Kidney tubule cell (primary cell): ENCODE measurements around the gene NSUN3.

ENCODE experiments used
- DNase-seq: peaks from one replicate; pipeline ENCODE4 v3.0.0-alpha.2; 2018; ENCODE audit warnings: low spot score

Gene NSUN3

DNA sequence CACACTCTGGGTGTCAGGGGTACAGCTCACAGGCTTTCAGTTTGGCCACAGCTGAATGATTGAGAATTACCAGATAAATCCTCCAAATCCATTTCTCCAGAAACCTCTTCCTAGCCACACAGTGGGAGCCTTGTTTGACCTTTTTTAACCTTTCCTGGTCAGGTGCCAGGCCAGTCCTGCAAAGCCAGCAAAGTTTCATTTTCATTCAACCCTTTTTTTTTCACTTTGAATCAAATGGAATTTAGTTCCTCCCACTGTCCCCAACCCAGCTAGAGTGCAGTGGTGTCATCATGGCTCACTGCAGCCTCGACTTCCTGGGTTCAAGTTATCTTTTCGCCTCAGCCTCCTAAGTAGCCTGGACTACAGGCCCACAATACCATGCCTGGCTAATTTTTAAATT, 67.8 kb downstream of the NSUN3 start:
- no peak for DNase-seq

DNA sequence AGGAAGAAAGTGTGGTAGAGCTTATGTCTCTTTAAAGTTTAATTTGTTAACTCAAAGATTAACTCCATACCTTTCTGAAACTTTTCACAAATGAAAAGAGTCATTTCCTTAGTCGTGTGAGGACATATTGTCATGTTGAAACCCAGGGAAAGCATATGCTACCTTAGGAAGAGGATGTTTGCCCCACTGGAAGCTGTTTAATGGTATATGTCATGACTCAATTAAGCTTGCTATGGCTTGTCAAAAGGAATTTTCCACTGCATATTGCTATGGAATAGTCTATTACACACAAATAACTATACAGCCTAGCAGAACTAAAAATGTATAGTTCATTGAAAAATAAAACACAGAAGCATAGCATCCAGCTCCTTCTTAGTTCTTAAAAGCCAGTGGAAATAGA, 69.9 kb downstream of the NSUN3 start:
- no peak for DNase-seq

DNA sequence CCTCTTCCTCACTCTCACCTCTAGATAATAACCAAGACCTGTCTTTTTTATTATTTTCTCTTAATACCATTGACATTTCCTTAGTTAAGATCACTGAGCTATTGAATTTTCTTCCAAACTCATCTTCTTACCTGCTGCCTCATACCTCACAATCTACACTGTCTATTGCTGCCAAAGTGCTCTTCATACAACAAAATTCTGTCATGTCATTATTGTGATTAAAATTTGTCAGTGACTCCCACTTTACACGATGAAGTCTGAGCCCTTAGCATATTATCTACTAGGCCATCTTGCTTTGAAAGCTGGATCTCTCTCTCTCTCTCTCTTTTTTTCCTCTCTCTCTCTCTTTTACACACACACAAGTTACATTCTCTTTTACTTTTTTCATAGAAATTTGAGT, 73.3 kb downstream of the NSUN3 start:
- no peak for DNase-seq

DNA sequence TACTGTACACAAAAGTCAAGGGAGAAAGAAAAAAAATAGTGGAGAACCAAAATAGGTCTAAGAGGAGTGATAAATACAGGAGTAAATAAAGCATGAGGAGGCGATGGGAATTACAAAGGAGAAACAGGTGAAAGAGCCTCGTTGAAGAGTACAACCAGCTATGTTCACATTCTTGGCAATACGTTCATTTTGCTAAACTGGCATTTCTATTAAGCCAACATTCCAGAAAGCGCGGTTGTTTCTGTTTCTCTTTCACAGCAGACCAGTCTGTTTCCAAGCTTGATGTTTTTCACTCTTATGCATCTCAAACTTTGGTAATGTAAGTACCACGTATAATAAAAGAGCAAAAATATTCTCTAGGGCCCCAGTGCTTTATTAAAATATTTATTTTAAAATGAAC, 74.5 kb downstream of the NSUN3 start:
- peak; percentile 25 for DNase-seq

DNA sequence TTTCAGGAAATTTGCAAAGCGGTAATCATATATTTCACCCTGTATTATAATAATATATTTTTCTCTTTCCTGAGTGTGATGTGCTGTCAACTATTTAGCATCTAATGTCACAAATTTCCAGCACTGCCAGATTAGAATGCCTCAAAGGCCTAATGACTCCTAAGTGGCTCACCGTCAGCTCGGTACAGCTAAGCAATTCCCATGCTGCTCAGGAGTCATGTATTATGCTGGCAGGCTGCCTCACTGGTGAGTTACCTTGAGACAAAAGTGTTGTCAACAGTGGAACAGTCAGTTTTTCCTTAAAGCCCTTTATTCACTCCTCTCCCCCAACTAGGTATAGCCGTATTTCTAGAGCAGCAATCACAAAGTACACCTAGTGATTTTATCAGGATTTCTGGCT, 83.6 kb downstream of the NSUN3 start:
- peak; percentile 14 for DNase-seq

DNA sequence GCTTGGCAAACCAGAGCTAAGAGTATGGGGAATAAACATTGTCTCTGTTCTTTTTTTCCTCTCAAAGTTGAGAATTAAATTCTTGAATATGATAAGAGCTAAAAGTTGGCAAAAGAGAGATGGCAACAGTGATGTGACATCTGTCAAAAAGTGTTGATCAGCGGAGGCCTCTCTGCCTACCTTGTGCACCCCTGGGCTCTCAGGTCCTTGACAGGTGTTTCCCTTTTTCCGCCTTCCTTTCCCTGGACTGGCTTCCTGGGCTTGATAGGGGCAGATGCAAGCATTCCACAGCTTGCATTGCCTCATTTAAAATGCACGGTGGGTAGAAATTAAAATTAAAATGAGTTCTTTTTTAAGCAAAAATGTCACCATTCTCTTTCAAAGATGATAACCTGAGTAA, 84.2 kb downstream of the NSUN3 start:
- no peak for DNase-seq

DNA sequence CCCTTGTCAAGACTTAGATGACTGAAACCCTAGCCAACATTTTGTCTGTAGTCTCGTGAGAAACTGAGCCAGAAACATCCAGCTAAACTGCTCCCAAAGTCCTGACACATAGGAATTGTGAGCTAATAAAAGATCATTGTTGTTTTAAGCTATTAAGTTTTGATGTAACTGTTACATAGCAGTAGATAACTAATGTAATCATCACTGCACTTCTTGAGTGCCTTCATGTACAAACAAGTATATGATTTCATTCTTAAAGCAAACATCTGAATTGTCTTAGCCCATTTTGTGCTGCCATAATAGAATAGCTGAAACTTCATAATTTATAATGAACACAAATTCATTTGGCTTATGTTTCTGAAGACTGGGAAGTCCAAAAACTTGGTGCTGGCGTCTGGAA, 87.3 kb downstream of the NSUN3 start:
- no peak for DNase-seq

DNA sequence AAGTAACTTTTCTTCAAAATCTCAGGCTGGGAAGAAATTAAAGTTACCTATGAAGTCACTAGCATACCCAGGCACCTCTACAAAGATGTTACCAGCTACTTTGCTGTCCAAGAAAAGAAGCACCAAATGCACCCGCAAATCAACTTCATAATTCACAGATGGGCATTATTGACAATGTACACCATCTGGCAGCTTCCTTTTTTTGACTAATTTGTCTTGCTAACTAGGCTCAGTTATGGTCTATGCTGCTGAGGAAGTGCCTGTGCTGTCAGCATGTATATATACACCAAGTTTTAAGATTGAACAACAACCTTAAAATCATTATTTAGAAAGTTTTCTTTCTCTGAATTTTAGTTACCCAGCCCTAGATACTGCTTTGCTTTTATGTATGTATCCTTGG, 93.8 kb downstream of the NSUN3 start:
- DNase-seq: no peak

DNA sequence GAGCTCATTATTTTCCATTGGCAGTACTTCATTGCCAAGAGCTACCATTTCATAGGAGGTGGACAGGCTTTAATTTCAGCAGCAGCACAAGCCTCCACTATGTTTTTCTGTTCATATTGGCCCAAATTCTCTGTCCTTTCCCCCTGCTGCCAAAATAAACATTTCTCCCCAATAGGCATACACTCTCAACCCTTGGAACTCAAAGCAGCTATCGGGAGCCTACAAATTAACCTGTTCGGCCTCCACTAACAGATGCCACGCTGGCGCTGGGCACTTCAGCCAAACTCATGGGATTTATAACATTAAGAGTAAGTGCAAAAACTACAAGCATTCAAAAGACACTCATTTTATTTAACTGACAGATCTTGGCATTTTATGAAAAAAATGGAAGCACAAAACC, 95.7 kb downstream of the NSUN3 start:
- no peak for DNase-seq

DNA sequence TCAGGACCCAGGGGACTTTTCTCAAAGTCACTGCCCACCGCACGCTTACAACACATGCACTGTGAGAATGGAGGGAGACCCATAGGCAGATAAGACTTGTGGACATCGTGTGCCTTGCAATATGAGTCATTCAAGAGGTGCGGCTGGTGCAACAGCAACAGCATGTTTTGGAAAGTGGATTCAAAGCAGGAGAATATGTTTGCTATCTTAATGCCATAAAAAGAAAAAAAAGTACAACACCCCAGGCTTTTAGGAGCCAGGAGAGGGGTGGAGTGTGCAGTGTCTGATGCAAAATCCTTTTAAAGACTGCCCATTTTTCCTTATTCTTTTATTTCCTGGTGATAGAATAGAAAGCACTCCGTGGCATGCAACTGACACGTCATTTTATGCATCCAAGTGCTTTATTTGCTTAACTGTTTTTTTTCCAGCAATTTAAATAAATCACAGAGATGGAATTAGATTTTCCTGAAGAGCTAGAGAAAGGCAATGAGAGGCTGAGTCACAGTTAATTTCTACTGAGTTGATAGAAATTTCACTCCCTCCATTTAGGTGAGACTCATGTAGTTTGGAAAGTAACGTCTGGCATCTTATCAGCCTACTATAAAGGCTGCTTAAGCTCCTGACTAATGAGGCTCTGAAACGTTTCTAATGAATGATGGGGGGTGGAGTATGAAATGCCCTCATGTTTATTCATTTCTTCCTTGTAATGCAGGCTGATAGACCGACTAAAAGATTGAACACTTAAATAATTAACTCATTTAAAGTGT, 96.4 kb downstream of the NSUN3 start:
- peak; percentile 50 for DNase-seq

DNA sequence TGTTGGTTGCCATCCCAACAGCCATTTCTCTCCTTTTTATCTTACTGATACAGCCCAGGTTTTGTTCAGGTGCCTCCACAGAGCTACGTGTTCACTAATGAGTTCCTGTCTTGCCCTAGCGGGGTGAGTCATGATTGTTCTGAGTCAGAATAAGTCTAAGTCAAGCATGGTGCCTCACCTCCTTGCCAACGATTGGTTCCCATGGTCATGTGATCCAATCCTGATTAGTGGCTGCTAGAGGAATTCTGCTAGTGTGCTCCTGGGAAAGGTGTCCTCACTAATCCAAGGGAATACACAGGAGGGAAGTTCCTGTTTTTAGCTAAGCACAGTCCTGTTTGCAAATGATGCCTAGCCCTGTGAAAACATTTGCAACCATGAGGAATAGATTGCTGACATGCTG, 99.8 kb downstream of the NSUN3 start:
- DNase-seq: peak; percentile 95

DNA sequence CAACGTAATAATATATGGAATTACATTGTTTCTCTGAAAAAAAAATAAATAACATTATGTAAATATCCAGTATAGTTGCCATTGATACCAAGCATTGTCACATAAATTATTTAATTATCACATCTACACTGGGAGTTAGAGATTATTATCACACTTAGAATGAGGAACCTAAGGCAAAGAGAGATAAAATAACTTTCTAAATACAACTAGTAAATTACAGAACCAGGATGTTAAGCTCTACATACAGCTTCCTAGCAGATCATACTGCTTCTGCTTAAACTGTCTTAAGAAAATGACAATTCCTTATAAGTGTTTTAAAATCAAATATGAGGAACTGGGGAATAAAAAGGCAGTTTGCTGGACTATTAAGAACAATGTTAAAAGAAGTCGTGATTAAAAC, 104.5 kb downstream of the NSUN3 start:
- no peak for DNase-seq

DNA sequence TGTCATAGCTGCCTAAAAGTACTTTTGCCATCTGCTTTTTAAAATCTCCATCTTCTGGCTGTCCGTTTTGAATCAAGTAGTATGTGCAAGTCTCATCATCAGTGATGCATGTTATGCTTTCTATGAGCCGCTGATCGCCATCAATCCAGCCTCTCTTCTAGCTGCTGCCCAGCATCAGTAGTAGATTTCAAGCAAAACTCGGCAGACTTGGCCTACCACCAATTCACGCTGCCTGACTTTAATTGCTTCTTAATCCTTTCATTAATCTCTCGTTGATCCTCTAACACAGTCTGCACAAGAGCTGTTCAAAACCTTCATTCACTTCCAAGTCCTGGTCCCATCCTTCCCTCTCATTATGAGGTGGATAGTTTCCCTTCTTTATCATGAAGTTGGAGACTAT, 104.9 kb downstream of the NSUN3 start:
- DNase-seq: no peak

DNA sequence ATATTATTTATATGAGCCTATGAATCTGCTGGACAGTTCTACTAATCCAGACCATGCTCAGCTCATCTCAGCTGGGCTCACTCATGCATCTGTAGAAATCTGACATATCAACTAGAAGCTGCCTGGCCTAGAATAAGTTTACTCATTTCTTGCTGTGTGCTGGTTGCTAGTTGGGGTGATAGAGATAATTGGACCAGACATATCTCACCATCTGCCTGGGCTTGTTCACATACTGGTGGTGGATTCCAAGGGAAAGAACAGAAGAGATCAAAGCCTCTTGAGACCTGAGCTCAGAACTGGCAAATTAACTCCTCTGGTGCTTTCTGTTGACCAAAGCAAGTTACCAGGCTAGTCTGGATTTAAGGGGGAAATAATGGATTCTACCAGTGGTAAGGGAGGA, 109.1 kb downstream of the NSUN3 start:
- no peak for DNase-seq

DNA sequence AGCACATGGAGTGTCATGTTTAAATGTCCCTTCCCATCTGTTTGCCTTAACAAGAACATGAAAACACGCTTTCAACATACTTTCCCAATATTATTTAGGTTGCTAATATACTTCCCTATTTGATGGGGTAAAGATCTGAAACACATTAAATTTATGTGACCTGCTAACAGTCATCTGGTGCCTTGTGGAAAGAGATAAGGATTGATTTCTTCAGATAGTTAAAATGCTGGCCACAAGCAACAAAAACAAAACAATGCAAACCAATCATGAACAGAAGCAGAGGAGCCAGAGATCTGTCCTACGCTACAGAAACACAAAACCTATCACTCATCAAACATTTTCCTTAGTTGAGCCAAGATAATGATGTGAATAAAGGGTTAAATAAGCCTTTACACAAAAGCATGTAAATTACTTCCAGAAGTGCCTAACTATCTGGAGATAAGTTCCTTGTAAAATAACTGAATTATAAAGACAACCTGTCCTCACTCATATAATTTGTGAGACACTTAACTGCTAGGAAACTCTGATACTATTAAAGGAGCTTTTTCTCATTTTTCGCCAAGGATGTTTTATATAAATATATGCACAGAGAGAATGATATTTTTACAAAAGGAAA, 109.9 kb downstream of the NSUN3 start:
- DNase-seq: no peak

DNA sequence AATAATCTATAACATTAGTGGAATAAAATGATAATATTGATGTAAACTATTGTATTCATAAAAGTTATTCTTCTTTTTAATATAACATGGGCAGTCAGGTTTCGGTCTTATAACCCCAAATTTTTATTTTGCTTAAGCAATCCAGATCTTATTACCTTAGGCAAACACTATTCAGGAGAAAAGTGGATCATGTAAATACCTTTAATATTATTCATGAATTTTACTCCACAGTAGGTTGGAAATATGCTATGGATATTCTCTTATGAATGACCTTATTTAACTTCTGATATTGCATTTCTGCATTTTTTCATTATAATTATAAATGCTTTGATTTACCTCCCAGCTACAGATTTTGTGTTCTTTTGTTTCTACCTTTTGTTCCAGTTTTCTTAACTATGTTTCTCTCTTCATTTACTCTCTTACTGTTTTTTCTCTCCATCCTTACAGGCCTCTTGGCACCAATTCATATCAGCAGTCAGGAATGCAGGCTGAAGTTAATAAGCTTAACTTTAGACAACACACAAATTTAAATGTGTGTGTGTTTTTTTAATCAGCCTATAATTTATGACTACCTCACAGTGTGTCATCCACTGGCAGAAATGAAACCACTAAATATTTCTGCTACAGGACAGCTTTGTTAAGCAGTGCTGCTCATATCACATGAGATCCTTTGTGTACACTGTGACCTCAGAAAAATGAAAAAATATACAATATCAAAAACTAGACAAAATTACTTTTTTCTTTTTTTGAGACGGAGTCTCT, 111.0 kb downstream of the NSUN3 start:
- peak; percentile 65 for DNase-seq

DNA sequence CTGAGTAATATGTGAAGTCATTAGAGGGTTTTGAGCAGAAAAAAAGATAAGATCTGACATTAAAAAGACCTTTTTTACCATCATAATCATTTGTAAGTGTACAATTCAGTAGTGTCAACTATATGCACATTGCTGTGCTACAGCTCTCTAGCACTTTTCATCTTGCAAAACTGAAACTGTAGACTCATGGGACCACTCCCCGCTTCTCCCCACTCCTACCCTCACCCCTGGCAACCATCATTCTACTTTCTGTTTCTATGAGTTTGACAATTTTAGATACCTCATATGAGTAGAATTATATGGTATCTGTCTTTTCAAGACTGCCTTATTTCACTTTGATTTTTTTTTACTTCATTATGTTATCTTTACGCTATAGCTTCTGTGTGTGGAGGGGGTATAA, 112.8 kb downstream of the NSUN3 start:
- DNase-seq: no peak

DNA sequence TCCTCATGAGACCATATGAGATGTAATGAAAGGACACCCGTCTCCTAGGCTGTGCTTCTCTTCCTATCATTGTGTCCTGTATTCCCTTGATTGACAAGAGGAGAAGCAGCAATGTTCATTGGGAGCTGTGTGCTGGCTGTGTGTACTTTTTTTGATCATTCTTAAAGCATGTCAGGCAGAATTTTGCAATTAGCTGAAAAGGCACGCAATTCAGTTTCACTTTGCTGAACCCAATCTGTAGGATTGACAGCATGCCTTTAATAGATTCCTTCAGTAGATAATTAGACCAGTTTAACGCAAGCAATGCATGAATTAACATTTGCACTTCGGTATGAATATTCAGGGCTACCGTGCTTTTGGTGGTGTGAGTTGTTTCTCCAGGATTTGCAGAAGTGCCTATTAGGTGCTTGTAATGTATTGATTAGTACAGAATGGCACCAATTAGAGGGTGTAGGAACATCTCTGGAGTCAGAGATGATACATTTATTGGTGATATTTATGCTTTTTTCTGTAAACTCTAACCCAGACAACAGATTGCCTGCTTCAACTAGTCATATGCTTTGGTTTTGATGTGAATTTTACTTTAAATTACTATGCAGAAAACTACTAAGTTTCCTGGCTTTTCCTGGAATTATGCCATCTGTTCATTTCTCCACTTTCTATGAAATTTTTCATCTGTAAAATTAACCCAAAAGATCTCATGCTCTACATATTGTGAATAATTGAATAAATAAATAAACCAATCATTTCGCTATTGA, 114.3 kb downstream of the NSUN3 start:
- DNase-seq: no peak
